ENCODE data around the gene CERS3.

CERS3 gene

DNA sequence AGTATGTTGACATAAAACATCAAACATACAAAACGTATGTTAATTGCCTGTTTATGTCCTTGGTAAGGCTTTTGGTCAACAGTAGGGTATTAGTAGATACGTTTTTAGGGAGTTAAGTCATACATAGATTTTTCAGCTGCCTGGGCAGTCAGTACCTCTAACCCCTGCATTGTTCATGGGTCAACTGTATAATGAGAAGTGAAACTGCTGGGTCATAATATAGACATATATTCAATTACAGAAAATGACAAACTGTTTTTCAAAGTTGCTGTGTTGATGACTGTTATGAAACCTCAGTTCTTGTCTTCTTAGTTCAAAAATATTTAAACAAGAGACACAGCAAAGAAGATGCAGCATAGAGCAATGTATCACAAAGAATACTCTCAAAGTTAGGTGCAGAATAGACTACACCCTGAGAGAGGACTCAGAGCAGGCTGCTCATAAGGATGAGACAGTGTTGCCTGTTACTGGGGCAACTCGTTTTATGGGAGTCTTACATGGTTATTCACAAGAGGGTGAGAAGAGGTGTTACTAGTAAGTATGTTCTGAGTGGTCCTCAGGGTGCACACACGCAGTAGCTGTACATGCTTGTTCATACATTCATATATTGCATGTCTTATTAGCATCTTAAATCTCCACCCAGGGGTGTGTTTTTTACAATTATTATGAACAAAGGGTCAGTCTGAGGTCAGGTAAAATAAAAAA is 133.9 kb downstream of the CERS3 start:
- Histone ChIP-seq H3K4me2 (ENCODE audit: low read length) (no peak overlapping the region), H3K4ac (ENCODE audit: low read depth, low read length) (no peak overlapping the region), H3K4me1 (ENCODE audit: control insufficient read depth, low read depth, low read length) (no peaks in the 10 kb centered on the region), H4K8ac (ENCODE audit: low read depth, low read length) (no peak overlapping the region), H3K27ac (ENCODE audit: low read depth, low read length) (no peak overlapping the region), H3K4me3 (ENCODE audit: low read length) (no peak overlapping the region), H3K36me3 (ENCODE audit: control insufficient read depth, insufficient read depth, low read length) (no peaks in the 10 kb centered on the region), H3K23ac (ENCODE audit: low read length) (no peak overlapping the region), H3K18ac (ENCODE audit: low read length) (no peak overlapping the region), H3K79me1 (ENCODE audit: low read length) (no peaks in the 10 kb centered on the region), H4K5ac (ENCODE audit: low read length) (no peak overlapping the region), H3K79me2 (ENCODE audit: control insufficient read depth, insufficient read depth, low read length) (no peaks in the 10 kb centered on the region), H2AK5ac (ENCODE audit: low read length) (no peak overlapping the region), H3K9ac (ENCODE audit: low read length) (no peak overlapping the region), H2BK15ac (replicated peaks; ENCODE audit: low read depth) (no peak overlapping the region), H3K27me3 (ENCODE audit: insufficient read depth, low read length, poor library complexity) (no peaks in the 10 kb centered on the region), H3K56ac (ENCODE audit: low read length) (no peak overlapping the region), H2BK5ac (ENCODE audit: low read length) (no peak overlapping the region), H2BK120ac (ENCODE audit: low read depth, low read length) (no peak overlapping the region)
- no CpG with 5 or more reads among the region's 4 CpGs for WGBS (ENCODE audit: extremely low coverage, insufficient coverage, low lambda C conversion rate)
- no peak for DNase-seq

- Histone ChIP-seq H3K56ac (ENCODE audit: low read length) (no peak overlapping the region), H2BK15ac (replicated peaks; ENCODE audit: low read depth) (no peak overlapping the region)
- WGBS (ENCODE audit: extremely low coverage, insufficient coverage, low lambda C conversion rate): no CpG with 5 or more reads among the region's 2 CpGs
Observed at GRCh38 chr15:100393008-100393407, 135.7 kb downstream of the CERS3 start.

GRCh38 chr15:100385300-100386050 is 143.3 kb downstream of the CERS3 start:
- H2BK15ac ChIP-seq (replicated peaks; ENCODE audit: low read depth): no peak overlapping the region
- no peak overlapping the region for H3K18ac ChIP-seq (ENCODE audit: low read length)
- no peak overlapping the region for H3K4me2 ChIP-seq (ENCODE audit: low read length)
- no peaks in the 10 kb centered on the region for H3K27me3 ChIP-seq (ENCODE audit: insufficient read depth, low read length, poor library complexity)
- no peak overlapping the region for H2BK120ac ChIP-seq (ENCODE audit: low read depth, low read length)
- WGBS (ENCODE audit: extremely low coverage, insufficient coverage, low lambda C conversion rate): no CpG with 5 or more reads among the region's 3 CpGs
- DNase-seq: no peak
- H3K27ac ChIP-seq (ENCODE audit: low read depth, low read length): no peak overlapping the region
- H3K79me2 ChIP-seq (ENCODE audit: control insufficient read depth, insufficient read depth, low read length): no peaks in the 10 kb centered on the region
- H3K56ac ChIP-seq (ENCODE audit: low read length): no peak overlapping the region
- H3K4me1 ChIP-seq (ENCODE audit: control insufficient read depth, low read depth, low read length): no peaks in the 10 kb centered on the region
- no peak overlapping the region for H4K5ac ChIP-seq (ENCODE audit: low read length)
- no peaks in the 10 kb centered on the region for H3K36me3 ChIP-seq (ENCODE audit: control insufficient read depth, insufficient read depth, low read length)
- no peak overlapping the region for H4K8ac ChIP-seq (ENCODE audit: low read depth, low read length)
- no peak overlapping the region for H3K9ac ChIP-seq (ENCODE audit: low read length)
- H2AK5ac ChIP-seq (ENCODE audit: low read length): no peak overlapping the region
- H3K79me1 ChIP-seq (ENCODE audit: low read length): no peaks in the 10 kb centered on the region
- H3K23ac ChIP-seq (ENCODE audit: low read length): no peak overlapping the region
- no peak overlapping the region for H3K4ac ChIP-seq (ENCODE audit: low read depth, low read length)
- H3K4me3 ChIP-seq (ENCODE audit: low read length): no peak overlapping the region
- H2BK5ac ChIP-seq (ENCODE audit: low read length): no peak overlapping the region

More at GRCh38 chr15:100393008-100393407, 135.7 kb downstream of the CERS3 start:
- Histone ChIP-seq H3K4me2 (ENCODE audit: low read length) (no peak overlapping the region), H3K79me2 (ENCODE audit: control insufficient read depth, insufficient read depth, low read length) (no peaks in the 10 kb centered on the region), H2BK5ac (ENCODE audit: low read length) (no peak overlapping the region), H3K4me1 (ENCODE audit: control insufficient read depth, low read depth, low read length) (no peaks in the 10 kb centered on the region), H4K8ac (ENCODE audit: low read depth, low read length) (no peak overlapping the region), H3K79me1 (ENCODE audit: low read length) (no peaks in the 10 kb centered on the region), H2AK5ac (ENCODE audit: low read length) (no peak overlapping the region), H3K4me3 (ENCODE audit: low read length) (no peak overlapping the region), H3K9ac (ENCODE audit: low read length) (no peak overlapping the region), H3K27ac (ENCODE audit: low read depth, low read length) (no peak overlapping the region), H3K18ac (ENCODE audit: low read length) (no peak overlapping the region), H3K4ac (ENCODE audit: low read depth, low read length) (no peak overlapping the region), H3K27me3 (ENCODE audit: insufficient read depth, low read length, poor library complexity) (no peaks in the 10 kb centered on the region), H3K36me3 (ENCODE audit: control insufficient read depth, insufficient read depth, low read length) (no peaks in the 10 kb centered on the region), H2BK120ac (ENCODE audit: low read depth, low read length) (no peak overlapping the region), H3K23ac (ENCODE audit: low read length) (no peak overlapping the region), H4K5ac (ENCODE audit: low read length) (no peak overlapping the region)
- DNase-seq: no peak

DNA sequence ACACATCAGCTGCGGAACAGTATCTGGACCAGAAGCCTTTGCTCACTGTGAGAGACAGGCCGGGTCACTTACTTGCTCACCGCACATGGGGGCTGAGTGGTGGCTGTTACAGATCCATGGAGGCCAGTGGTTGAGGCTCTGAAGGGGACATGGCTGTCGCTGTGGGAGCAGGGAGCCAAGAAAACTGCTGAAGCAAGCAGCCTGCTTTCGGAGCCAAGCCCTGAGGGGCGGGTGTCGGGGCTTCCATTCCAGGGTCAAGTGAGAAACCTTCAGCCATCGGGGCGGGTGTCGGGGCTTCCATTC is 144.7 kb downstream of the CERS3 start:
- Histone ChIP-seq H4K5ac (ENCODE audit: low read length) (no peak overlapping the region), H3K23ac (ENCODE audit: low read length) (no peak overlapping the region), H3K18ac (ENCODE audit: low read length) (no peak overlapping the region), H2AK5ac (ENCODE audit: low read length) (no peak overlapping the region), H4K8ac (ENCODE audit: low read depth, low read length) (no peak overlapping the region), H2BK120ac (ENCODE audit: low read depth, low read length) (no peak overlapping the region), H3K27me3 (ENCODE audit: insufficient read depth, low read length, poor library complexity) (no peaks in the 10 kb centered on the region), H3K4me3 (ENCODE audit: low read length) (no peak overlapping the region), H3K56ac (ENCODE audit: low read length) (no peak overlapping the region), H3K27ac (ENCODE audit: low read depth, low read length) (no peak overlapping the region), H3K9ac (ENCODE audit: low read length) (no peak overlapping the region), H3K4me1 (ENCODE audit: control insufficient read depth, low read depth, low read length) (no peaks in the 10 kb centered on the region), H3K36me3 (ENCODE audit: control insufficient read depth, insufficient read depth, low read length) (no peaks in the 10 kb centered on the region), H2BK15ac (replicated peaks; ENCODE audit: low read depth) (no peak overlapping the region), H3K4me2 (ENCODE audit: low read length) (no peak overlapping the region), H3K4ac (ENCODE audit: low read depth, low read length) (no peak overlapping the region), H3K79me2 (ENCODE audit: control insufficient read depth, insufficient read depth, low read length) (no peaks in the 10 kb centered on the region), H3K79me1 (ENCODE audit: low read length) (no peaks in the 10 kb centered on the region), H2BK5ac (ENCODE audit: low read length) (no peak overlapping the region)
- WGBS (ENCODE audit: extremely low coverage, insufficient coverage, low lambda C conversion rate): no CpG with 5 or more reads among the region's 10 CpGs
- no peak for DNase-seq

- peak; percentile 67 for DNase-seq
- Histone ChIP-seq H3K9ac (ENCODE audit: low read length) (no peak overlapping the region), H2BK5ac (ENCODE audit: low read length) (no peak overlapping the region), H3K36me3 (ENCODE audit: control insufficient read depth, insufficient read depth, low read length) (no peaks in the 10 kb centered on the region), H4K8ac (ENCODE audit: low read depth, low read length) (no peak overlapping the region), H3K79me2 (ENCODE audit: control insufficient read depth, insufficient read depth, low read length) (no peaks in the 10 kb centered on the region), H2BK15ac (replicated peaks; ENCODE audit: low read depth) (no peak overlapping the region), H2AK5ac (ENCODE audit: low read length) (no peak overlapping the region), H3K79me1 (ENCODE audit: low read length) (no peaks in the 10 kb centered on the region), H3K4me1 (ENCODE audit: control insufficient read depth, low read depth, low read length) (no peaks in the 10 kb centered on the region), H3K4me2 (ENCODE audit: low read length) (no peak overlapping the region), H3K4me3 (ENCODE audit: low read length) (no peak overlapping the region), H2BK120ac (ENCODE audit: low read depth, low read length) (no peak overlapping the region), H3K27ac (ENCODE audit: low read depth, low read length) (no peak overlapping the region), H3K27me3 (ENCODE audit: insufficient read depth, low read length, poor library complexity) (no peaks in the 10 kb centered on the region), H4K5ac (ENCODE audit: low read length) (no peak overlapping the region), H3K4ac (ENCODE audit: low read depth, low read length) (no peak overlapping the region), H3K23ac (ENCODE audit: low read length) (no peak overlapping the region), H3K56ac (ENCODE audit: low read length) (no peak overlapping the region), H3K18ac (ENCODE audit: low read length) (no peak overlapping the region)
- WGBS (ENCODE audit: extremely low coverage, insufficient coverage, low lambda C conversion rate): no CpG with 5 or more reads among the region's 3 CpGs
Observed at GRCh38 chr15:100383302-100384107, 145.2 kb downstream of the CERS3 start.

Data from mesendoderm (in vitro differentiated cells).